AG10803 (cell line): ENCODE results near the gene LCE1F.

Experiments
- DNase-seq: peaks from one replicate; pipeline ENCODE4 v3.0.0; 2010; ENCODE audit warnings: low read depth
- H3K4me3 ChIP-seq: 2 replicates; pipeline ENCODE4 v1.5.1; 2011; ENCODE audit warnings: mild to moderate bottlenecking, low read length, control low read depth
- CTCF ChIP-seq: conservative IDR thresholded peaks from 2 replicates; pipeline ENCODE4 v1.5.1; 2011; ENCODE audit warnings: mild to moderate bottlenecking, low read length, control low read depth, inconsistent platforms

The LCE1F gene

GRCh38 chr1:152801333-152801732 is 26.4 kb downstream of the LCE1F start:
- no peak overlapping the region for H3K4me3 ChIP-seq
- no peak for TF ChIP-seq CTCF
- no peak for DNase-seq

- TF ChIP-seq CTCF, result no peak
Measured at GRCh38 chr1:152806576-152806975, 31.6 kb downstream of the LCE1F start, which contains the start of gene LCE1C. Gene LCE1C, minus strand, starts transcription at chr1:152806651. Its CDS starts 1,173 bp downstream, at chr1:152805478.

GRCh38 chr1:152811050-152811449 is 36.1 kb downstream of the LCE1F start:
- TF ChIP-seq CTCF, result no peak
- no peak for DNase-seq
- no peak overlapping the region for H3K4me3 ChIP-seq

More at GRCh38 chr1:152806576-152806975, 31.6 kb downstream of the LCE1F start, which contains the start of gene LCE1C:
- no peak within 1 kb of the TSS for H3K4me3 ChIP-seq
- no peak for DNase-seq

- DNase-seq, result no peak
Measured at GRCh38 chr1:152811671-152812070, 36.7 kb downstream of the LCE1F start, which contains the start of gene LCE1B. Gene LCE1B, plus strand, starts transcription at chr1:152811971. Its CDS starts 476 bp downstream, at chr1:152812447.

GRCh38 chr1:152817309-152817708 is 42.4 kb downstream of the LCE1F start:
- H3K4me3 ChIP-seq, result no peak overlapping the region
- TF ChIP-seq CTCF, result no peak

More at GRCh38 chr1:152811671-152812070, 36.7 kb downstream of the LCE1F start, which contains the start of gene LCE1B:
- no peak for TF ChIP-seq CTCF
- H3K4me3 ChIP-seq, result no peak within 1 kb of the TSS

GRCh38 chr1:152823294-152823693 is 48.4 kb downstream of the LCE1F start:
- H3K4me3 ChIP-seq, result no peak overlapping the region

More at GRCh38 chr1:152817309-152817708, 42.4 kb downstream of the LCE1F start:
- no peak for DNase-seq

More at GRCh38 chr1:152823294-152823693, 48.4 kb downstream of the LCE1F start:
- no peak for DNase-seq
- TF ChIP-seq CTCF, result no peak
